ENCODE results near the gene CCL25.

- no peak for TF ChIP-seq CTCF (conservative IDR thresholded peaks at IDR 0.05; ENCODE audit: low read depth, low read length)
- TF ChIP-seq POLR2A (IDR thresholded peaks at IDR 0.05; ENCODE audit: low read depth, low read length) = no peak
- no peak for TF ChIP-seq SMC3 (IDR thresholded peaks at IDR 0.05; ENCODE audit: low read depth, low read length)
These were observed 5.9 kb upstream of the CCL25 start for GRCh38 chr19:8046569-8047165.
